Measurements from ENCODE around the gene MLPH.

MLPH gene

GRCh38 chr2:237571551-237571950 lies 84.5 kb downstream of the MLPH start:
- DNase-seq, result no peak

GRCh38 chr2:237572021-237572741 lies 85.1 kb downstream of the MLPH start:
- DNase-seq, result peak; percentile 88

GRCh38 chr2:237572742-237573101 lies 85.7 kb downstream of the MLPH start:
- no peak for DNase-seq

- DNase-seq, result no peak
Measured at GRCh38 chr2:237573721-237574415, 86.8 kb downstream of the MLPH start.

GRCh38 chr2:237574467-237574866 lies 87.4 kb downstream of the MLPH start:
- DNase-seq, result no peak

- DNase-seq, result no peak
Measured at GRCh38 chr2:237574894-237575868, 88.1 kb downstream of the MLPH start.

- no peak for DNase-seq
Measured at GRCh38 chr2:237575869-237576862, 89.1 kb downstream of the MLPH start.

GRCh38 chr2:237576974-237577373 lies 89.9 kb downstream of the MLPH start:
- no peak for DNase-seq

GRCh38 chr2:237577458-237577857 lies 90.4 kb downstream of the MLPH start:
- DNase-seq, result no peak

GRCh38 chr2:237577956-237578870 lies 91.2 kb downstream of the MLPH start:
- DNase-seq, result no peak

GRCh38 chr2:237581326-237581725 lies 94.3 kb downstream of the MLPH start:
- DNase-seq, result no peak

- peak; percentile 40 for DNase-seq
Measured at GRCh38 chr2:237581751-237582746, 95.0 kb downstream of the MLPH start.

- DNase-seq, result no peak
Measured at GRCh38 chr2:237583385-237584295, 96.6 kb downstream of the MLPH start.

- DNase-seq, result no peak
Measured at GRCh38 chr2:237585590-237586221, 98.7 kb downstream of the MLPH start.

GRCh38 chr2:237588044-237588696 lies 101.1 kb downstream of the MLPH start:
- DNase-seq, result no peak

GRCh38 chr2:237590272-237591140 lies 103.5 kb downstream of the MLPH start, which contains the start of gene RAB17:
RAB17 (minus strand) TSS chr2:237590734; CDS start chr2:237586154, 4,580 bp downstream.
- DNase-seq, result no peak

All from activated T-cell treated with anti-CD3 and anti-CD28 coated beads, Interleukin-2, amount 50 U/mL, for 1 hour (primary cell).